Stimulated activated CD4-positive, alpha-beta T cell treated with anti-CD3 and anti-CD28 coated beads, Interleukin-15, amount 100 ng/mL, for 48 hours (primary cell): Measurements from ENCODE around the gene EVA1A.

Source experiments
- DNase-seq, 2 donors: peaks; one replicate each; pipeline ENCODE4 v3.0.0-alpha.2; 2020; ENCODE audit warnings: low read depth in 2 of 2

Gene EVA1A

GRCh38 chr2:75563591-75563990 lies 2.9 kb upstream of the EVA1A start:
- no peak for DNase-seq

- no peak for DNase-seq
Measured at GRCh38 chr2:75562513-75562864, 1.8 kb upstream of the EVA1A start.

- no peak for DNase-seq
Measured at GRCh38 chr2:75561566-75562512, 1.1 kb upstream of the EVA1A start.

- DNase-seq: no peak
Measured at GRCh38 chr2:75560022-75560767, 544 bp downstream of the EVA1A start.

- DNase-seq: no peak
Measured at GRCh38 chr2:75559680-75560021, 1.1 kb downstream of the EVA1A start.

GRCh38 chr2:75558786-75559679 lies 1.7 kb downstream of the EVA1A start:
- DNase-seq: no peak

- no peak for DNase-seq
Measured at GRCh38 chr2:75558136-75558535, 2.6 kb downstream of the EVA1A start.

- no peak for DNase-seq
Measured at GRCh38 chr2:75557474-75558133, 3.1 kb downstream of the EVA1A start.

- no peak for DNase-seq
Measured at GRCh38 chr2:75556679-75557366, 3.9 kb downstream of the EVA1A start.

GRCh38 chr2:75555701-75556100 lies 5.0 kb downstream of the EVA1A start:
- no peak for DNase-seq

- DNase-seq: no peak
Measured at GRCh38 chr2:75553935-75554531, 6.7 kb downstream of the EVA1A start.

GRCh38 chr2:75552222-75552621 lies 8.5 kb downstream of the EVA1A start:
- no peak for DNase-seq

- DNase-seq: no peak
Measured at GRCh38 chr2:75551434-75551833, 9.3 kb downstream of the EVA1A start.

- no peak for DNase-seq
Measured at GRCh38 chr2:75549401-75550253, 11.1 kb downstream of the EVA1A start.

GRCh38 chr2:75548036-75548573 lies 12.6 kb downstream of the EVA1A start:
- no peak for DNase-seq

GRCh38 chr2:75547345-75548035 lies 13.2 kb downstream of the EVA1A start:
- DNase-seq: no peak

- no peak for DNase-seq
Measured at GRCh38 chr2:75545922-75546321, 14.8 kb downstream of the EVA1A start.

GRCh38 chr2:75545387-75545786 lies 15.4 kb downstream of the EVA1A start:
- DNase-seq: no peak

- DNase-seq: no peak
Measured at GRCh38 chr2:75543446-75543845, 17.3 kb downstream of the EVA1A start.
